Activated naive CD4-positive, alpha-beta T cell (primary cell): ENCODE data around the gene RPL27.
"Not testable (repeated sequence)": the region's sequence is repeated elsewhere in the genome, so short reads cannot be mapped to it uniquely, and the experiment has no call there.

Experiments
- DNase-seq, 4 experiments: peaks; one replicate each; lab custom pipeline; 2025; lab: John Stamatoyannopoulos, UW

Gene RPL27

DNA sequence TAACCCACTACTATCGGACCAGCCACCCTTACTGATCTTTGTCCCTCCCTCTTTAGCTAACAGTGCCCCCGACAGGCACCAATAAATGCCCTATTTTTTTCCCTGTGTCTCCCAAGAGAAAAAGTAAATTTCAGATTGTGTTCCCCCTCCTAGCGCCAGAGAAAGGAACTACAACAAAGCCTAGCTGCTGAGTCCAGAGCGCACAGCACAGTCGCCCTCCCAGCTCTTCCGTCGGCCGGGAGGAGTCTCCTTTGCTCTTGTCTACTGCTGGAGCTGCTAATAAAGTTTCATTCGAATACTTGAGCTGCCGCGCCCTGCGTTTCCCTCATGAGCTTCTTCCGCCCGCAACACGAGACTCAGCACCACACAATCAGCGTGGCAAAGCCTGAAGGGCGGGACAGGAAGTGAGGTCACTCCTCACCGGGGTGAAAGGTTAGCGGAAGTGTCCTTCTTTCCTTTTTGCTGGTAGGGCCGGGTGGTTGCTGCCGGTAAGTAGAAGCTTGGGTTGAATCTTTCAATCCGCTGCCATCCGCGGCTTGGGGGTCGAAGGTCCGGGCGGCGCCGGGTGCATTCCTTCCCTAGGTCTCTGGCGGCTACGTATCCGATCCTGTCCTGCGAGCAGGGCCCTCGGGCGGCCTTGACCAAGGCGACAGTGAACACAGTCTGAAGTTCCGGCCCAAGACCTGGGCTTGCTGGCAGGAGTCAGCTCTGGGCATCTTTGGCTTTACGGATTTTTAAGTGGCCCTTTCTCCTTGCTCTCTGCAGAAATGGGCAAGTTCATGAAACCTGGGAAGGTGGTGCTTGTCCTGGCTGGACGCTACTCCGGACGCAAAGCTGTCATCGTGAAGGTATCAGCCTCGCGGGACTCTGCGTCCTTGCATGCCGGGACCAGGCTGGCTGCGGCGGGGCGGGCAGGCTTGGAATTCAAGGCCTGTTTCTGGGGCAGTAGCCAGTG, at the start of gene RPL27:
Gene RPL27 (plus strand): TSS at position 436 of the 955 bp plus-strand sequence. CDS start 332 bp downstream, at position 768.
- DNase-seq: peak; percentile 84 to 95 (median 90)

DNA sequence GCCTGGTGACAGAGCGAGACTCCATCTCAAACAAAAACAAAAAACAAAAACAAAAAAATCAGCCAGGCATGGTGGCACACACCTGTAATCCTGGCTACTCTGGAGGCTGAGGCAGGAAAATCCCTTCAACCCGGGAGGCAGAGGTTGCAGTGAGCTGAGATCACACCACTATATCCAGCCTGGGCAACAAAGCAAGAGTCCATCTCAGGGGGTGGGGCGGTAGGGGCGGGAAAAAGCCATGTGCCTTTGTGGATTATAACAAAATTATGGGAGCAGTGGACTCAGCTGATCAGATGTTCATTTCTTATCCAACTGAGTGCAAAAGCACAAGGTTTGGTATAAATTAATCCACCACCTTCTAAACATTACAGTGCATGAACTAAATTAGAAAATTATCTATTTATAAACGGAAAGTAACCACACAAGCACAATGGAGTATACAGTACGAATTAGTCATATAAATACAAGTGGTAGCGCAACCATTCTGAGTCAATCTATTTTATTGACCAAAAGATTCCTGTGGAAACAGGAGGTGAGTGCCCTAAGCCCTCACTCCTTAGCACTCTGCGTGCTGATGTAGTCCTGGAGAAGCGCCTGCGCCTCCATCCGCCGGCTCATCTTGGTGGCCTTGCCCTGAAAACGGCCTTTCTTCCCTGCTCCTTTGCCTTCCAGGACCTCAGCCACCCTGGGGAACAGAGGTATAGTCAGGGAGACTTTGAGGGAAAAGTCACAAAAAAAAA, 48.0 kb upstream of the RPL27 start:
- no peak for DNase-seq

DNA sequence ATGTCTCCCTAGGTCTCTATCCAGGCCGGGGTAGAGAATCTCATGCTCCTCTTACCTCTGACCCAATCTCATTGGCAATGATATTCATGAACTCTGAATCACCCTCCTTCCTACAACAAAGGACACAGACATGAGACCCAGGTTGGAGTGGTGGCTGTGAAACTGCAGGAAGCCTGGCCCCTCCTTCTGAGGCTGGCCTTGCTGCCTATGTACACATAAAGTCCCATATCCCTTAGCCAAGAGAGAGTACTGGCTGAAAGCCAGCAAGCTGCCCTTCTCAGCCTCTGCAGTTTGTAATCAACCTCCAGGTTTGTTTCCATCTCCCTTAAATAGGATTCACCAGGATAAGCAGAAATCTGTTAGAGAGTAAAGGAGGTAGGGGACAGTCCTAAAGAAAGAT, 44.5 kb upstream of the RPL27 start:
- no peak for DNase-seq

DNA sequence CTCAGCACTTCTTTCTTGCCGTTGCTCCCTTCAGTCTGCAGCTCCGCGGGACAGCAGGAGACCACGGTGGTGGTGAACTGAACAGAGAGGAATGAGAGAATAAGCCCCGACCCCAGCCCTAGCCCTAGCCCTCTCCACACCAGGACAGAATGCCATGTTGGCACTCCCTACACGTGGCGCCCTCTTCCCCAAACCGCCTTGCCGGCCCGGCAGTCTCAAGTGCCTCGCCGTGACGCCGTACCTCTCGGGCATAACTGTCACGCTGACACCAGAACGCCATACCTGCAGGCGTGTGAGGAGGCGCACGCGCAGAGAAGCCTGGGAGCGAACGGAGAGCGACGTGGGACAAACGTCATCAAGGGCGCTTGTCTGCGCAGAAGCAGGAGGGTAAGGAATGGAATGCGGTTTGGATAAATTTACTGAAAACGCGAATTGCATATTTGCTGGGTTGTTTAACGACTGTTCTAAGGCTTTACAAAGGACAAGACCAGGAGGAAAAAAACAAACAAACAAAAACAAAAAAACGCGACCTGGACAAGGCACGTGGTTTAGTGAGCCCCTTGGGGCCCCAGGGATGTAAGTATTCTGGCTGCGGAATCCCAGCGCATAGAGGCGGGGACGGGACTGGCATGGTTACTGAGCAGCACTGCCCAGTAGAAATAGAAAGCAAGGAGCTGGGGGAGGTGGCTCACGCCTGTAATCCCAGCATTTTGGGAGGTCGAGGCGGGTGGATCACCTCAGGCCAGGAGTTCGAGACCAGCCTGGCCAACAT, 33.9 kb upstream of the RPL27 start, which contains the start of gene AARSD1:
Gene AARSD1 (minus strand): TSS at position 294 of the 772 bp plus-strand sequence. CDS start 14 bp downstream, at position 280.
- peak; percentile 61 to 79 (median 72) for DNase-seq

DNA sequence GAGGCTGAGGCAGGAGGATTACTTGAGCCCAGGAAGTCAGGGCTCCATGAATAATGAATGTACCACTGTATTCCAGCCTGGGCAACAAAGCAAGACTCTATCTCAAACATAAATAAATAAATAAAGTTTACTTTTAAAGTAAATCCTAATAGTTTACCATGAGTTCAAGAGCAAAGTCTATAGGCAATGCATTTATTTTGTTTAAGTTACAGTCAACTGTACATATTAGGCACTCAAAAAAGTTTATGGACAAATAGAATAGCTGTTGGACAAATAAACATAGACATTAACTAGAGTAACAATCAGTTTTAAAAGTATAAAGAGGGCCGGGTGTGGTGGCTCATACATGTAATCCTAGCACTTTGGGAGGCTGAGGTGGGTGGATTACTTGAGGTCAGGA, 30.3 kb upstream of the RPL27 start:
- DNase-seq: no peak

DNA sequence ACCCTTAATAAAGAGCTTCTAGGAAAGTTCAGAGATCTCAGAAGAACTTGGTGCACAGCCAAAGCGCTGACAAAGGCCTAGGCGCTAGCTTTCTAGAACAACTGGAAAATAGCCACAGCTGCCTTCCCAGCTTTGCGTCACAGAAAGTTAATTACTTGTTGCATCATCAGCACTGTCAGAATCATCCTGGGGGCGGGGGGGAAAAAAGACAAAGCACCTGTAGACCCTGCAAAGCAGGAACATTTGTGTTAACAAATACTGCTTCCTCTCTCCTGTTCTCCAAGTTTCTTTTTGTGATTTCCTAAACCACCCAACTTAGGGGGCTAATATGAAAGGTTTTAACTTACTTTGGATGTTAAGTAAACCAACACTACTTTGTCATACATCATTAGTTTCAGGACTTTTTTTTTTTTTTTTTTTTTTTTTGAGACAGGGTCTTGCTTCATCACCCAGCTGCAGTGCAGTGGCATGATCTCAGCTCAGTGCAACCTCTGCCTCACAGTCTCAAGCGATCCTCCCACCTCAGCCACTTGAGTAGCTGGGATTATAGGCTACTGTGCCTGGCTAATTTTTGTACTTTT, 29.1 kb upstream of the RPL27 start:
- DNase-seq: no peak

DNA sequence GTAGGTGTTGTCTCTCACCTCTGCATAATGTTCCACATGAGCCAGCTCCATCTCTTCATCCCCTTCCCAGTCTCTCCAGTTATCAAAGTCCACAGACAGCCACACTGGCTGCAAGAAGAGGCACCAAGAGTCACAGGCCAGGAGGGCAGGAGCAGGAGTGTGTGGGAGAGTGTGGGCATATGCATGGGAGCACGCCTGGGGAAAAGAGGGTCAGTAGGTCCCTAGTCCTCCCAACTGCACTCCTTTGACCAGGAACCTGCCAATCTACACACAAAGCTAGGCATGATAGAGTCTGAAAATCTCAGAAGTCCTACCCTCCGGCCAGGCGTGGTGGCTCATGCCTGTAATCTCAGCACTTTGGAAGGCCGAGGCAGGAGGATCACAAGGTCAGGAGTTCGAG, 26.6 kb upstream of the RPL27 start:
- no peak for DNase-seq

DNA sequence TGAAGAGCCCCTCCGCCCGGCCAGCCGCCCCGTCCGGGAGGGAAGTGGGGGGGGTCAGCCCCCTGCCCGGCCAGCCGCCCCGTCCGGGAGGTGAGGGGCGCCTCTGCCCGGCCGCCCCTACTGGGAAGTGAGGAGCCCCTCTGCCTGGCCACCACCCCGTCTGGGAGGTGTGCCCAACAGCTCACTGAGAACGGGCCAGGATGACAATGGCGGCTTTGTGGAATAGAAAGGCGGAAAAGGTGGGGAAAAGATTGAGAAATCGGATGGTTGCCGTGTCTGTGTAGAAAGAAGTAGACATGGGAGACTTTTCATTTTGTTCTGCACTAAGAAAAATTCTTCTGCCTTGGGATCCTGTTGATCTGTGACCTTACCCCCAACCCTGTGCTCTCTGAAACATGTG, 24.9 kb upstream of the RPL27 start:
- DNase-seq: not testable (repeated sequence)

DNA sequence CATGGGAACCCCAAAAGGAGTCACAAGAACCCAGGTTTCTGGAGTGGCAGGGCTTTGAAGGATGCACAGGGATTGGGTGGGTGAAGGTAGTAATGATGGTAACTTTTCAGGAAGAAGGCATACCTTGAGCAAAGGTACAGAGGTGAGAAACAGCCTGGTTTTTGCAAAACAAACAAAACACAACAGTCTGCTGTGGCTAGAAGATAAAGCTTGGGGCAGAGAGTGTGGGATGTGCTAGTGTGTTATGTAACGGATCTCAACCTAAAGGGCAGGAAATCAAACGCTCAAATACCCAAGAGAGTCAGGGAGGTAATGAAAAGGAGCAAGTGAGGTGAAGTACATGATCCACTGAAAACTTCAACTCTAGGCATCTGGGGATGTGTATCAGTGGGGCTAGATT, 23.0 kb upstream of the RPL27 start:
- no peak for DNase-seq

DNA sequence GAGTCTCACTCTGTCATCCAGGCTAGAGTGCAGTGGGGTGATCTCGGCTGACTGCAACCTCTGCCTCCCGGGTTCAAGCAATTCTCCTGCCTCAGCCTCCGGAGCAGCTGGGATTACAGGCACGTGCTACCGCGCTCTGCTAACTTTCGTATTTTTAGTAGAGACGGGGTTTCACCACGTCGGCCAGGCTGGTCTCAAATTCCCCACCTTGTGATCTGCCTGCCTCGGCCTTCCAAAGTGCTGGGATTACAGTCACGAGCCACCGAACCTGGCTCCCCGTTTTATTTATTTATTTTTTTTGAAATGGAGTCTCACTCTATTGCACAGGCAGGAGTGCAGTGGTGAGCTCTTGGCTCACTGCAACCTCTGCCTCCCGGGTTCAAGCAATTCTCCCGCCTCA, 22.5 kb upstream of the RPL27 start:
- DNase-seq: not testable (repeated sequence)

DNA sequence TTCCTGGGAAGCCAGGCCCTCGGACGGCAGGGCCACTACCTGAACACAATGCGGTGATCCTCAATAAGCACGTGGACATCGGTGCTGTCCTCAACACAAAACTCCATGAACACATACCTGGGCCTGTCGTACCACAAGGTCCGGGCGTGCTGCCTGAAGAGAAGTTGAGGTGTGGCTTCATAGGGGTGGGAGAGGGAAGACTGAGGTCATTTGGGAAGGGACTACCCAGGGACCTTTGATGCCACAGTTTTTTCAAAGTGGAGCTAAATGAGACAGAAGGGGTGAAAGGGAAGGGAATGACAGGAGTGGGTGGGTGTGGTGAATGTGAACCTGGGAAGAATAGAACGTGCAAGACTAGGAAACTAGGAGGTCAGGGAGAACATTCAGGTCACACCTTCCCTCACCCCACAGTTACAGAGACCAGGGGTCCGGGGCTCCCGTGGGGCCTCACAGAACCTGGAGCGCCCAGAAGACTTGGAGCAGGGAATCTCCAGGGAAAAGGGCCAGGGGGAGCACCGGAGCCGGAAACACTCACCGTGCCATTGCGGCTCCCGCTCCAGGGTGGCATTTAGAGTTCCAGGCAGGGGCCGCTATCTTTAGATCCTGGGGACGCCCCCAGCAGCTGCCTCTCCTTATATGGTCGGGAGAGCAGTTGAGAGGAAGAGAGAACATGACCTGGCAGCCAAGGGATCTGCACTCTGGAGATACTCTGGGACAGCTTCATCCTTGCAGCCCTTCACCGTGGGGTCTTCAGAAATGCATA, 18.5 kb upstream of the RPL27 start, which contains the start of gene PTGES3L:
Gene PTGES3L (minus strand): TSS at position 570 of the 763 bp plus-strand sequence. CDS start 27 bp downstream, at position 543.
- DNase-seq: peak in 1 of 4 experiments; percentile 9

DNA sequence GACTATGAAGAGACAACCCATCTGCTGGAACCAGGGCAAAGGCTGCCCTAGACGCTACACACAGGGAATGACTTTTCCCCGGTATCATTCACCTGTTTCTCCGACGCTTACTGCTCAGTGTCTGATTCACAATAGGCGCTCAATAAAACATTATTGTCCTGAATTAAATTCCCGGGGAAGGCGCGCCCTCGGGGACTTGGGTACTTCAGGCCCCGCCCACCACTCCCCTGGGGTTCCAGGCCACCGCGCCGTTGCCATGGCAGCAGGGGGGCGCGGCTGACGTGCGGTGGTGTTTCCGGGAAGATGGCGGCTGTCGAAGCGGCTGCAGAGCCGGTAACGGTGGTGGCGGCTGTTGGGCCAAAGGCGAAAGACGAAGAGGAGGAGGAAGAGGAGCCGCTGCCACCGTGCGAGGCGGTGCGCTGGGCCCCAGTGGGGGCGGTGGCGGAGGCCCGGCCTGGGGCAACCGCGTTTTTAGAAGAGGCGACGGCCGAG, 17.9 kb upstream of the RPL27 start, which contains the start of gene RUNDC1:
Gene RUNDC1 (plus strand): TSS at position 292 of the 492 bp plus-strand sequence. CDS start 12 bp downstream, at position 304.
- DNase-seq: peak; percentile 77 to 88 (median 80)

DNA sequence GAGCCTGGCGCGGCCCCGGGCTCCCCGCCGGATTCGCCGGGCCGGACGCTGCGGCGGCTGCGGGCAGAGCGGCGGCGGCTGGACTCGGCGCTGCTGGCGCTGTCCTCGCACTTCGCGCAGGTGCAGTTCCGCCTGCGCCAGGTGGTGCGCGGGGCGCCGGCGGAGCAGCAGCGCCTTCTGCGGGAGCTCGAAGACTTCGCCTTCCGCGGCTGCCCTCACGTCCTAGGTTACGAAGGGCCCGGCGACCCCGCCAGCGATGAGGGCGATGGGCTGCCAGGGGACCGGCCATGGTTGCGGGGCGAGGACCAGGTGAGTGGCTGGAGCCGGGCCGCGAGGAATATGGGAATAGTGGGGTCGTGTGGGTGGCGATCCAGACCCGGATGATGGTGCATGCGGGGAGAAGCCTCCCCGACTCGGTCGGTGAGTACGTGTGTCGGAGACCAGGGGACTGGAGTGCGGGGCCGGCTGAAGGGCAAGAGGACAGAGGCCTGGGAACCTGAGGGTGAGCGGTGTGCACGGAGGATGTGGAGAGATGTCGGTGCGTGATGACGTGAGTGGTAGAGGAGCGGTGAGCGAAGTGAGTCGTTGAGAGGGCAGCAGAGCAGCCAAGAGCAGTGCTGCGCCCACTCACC, 17.3 kb upstream of the RPL27 start:
- peak; percentile 10 to 39 (median 26) for DNase-seq

DNA sequence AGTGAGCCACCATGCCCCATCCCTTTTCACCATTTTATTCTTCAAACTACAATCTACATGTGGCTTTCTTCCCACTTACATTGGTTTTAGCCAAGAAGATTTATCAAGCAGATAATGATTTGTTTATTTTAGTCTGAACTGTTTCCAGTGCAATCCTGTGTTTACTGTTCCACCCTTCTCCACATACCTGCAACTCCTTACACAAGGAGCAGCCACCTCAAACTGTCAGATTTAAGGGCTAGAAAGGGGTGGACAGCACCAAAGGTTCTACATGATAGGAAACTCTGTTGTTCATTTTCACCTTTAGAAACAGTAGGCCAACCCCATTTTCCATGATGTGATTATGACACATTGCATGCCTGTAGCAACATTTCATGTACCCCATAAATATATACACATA, 16.0 kb upstream of the RPL27 start:
- DNase-seq: no peak

DNA sequence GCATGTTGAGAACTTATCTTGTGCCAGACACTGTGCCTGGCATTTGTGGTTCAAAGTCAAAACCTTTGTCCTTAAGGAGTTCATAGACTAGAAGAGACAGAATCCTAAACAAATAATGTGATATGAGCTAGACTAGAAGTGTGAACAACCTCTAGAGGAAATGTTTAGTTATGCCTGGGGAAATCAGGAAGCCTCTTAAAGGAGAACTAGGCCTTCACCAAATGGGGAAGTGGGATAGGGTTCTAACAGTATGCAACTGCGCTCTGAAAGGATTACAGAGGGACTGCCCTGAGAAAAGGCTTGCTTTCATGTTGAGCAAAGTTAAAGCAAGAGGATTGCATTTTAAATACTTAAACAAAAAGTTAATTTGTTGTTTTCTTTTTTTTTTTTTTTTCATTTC, 13.0 kb upstream of the RPL27 start:
- no peak for DNase-seq

DNA sequence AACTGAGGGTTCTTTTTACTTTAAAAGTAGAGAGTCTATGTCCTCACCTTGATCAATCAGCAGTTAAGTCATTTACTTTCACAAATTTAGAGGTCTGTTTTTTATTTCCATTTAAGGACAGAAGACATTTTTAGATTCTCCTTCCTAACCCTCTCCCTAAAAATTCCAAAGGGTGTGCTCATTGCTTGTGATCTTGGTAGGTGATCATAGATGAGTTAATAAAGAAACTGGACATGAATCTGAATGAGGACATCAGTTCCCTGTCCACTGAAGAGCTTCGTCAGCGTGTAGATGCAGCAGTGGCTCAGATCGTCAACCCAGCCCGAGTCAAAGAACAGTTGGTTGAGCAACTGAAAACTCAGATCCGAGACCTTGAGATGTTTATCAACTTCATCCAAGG, 9.1 kb upstream of the RPL27 start:
- no peak for DNase-seq

DNA sequence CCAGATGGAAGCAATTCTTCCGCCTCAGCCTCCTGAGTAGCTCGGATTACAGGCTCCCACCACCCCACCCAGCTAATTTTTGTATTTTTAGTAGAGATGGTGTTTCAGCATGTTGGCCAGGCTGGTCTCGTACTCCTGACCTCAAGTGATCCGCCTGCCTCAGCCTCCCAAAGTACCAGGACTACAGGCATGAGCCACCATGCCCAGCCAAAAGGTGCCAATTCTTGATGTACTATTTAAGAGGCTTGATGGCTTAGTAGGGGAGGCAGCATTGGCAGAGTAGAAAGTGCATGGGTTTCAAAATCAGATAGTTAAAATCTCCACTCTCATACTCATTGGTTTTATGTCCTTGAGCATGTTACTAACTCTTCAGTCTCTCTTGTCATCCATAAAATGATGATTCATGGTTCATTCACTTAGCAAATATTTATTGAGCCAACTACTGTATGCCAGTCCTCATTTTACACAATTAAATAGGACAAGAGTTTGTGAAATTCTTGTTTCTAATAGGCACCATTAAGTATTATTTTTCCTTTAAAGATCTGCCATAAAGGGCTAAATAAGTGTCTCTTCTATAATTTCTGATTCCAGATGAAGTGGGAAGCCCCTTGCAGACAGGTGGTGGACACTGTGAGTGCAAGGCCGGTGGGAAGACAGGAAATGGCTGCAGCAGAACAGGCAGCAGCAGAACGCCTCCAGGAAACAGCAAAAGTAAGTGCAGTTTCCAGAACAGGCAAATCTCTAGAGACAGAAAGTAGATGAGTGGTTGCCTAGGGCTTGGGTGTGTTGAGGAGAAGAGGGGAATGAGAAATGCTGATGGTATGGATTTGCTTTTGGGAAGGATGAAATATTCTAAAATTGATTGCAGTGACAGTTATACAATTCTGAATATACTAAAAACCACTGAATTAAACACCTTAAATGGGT, 8.2 kb upstream of the RPL27 start:
- DNase-seq: no peak

DNA sequence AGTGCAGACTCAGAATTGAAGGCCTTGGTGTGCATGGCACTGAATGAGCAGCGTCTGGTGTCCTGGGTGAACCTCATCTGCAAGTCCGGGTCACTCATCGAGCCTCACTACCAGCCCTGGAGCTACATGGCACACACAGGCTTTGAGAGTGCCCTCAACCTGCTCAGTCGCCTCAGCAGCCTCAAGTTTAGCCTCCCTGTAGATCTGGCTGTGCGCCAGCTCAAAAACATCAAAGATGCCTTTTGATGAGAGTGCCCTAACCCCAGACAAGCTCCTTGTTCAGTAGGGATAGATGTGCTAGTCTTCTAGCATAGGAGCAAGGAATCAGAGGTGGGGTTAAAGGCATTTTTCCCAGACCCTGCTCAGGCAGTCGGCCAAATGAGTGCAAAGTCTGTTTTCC, 6.7 kb upstream of the RPL27 start:
- no peak for DNase-seq

DNA sequence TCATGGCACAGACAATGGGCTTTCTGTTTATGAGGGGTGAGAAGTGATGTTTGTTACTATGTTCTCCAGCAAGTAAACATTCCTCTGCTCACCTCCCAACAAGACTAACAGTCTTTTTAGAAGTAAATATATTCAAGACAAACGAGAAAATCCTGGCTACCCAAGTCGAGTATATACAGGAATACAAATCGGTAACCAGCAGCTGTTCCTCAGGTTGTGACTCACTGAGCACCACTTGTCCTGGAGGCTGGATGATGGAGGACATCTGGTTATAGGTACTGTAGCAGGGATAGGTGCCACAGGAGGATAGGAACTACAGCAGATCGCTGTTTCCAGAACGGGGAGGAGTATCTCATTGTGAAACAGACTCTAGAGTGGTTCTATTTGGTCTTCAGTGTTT, 5.3 kb upstream of the RPL27 start:
- DNase-seq: no peak
